Nucleus accumbens (tissue), 56 donors: ENCODE results near the gene CCDC63.

ENCODE experiments used
- DNase-seq, 56 donors: peaks; one replicate each; lab custom pipeline; 2025; lab: John Stamatoyannopoulos, UW

The CCDC63 gene

GRCh38 chr12:110874781-110875180 is 28.0 kb downstream of the CCDC63 start:
- no peak for DNase-seq

GRCh38 chr12:110880651-110881050 is 33.9 kb downstream of the CCDC63 start:
- DNase-seq = no peak

- no peak for DNase-seq
These were observed 36.5 kb downstream of the CCDC63 start for GRCh38 chr12:110883251-110883650.

- no peak for DNase-seq
These were observed 38.5 kb downstream of the CCDC63 start for GRCh38 chr12:110885152-110885840.

GRCh38 chr12:110888256-110888991 is 41.6 kb downstream of the CCDC63 start:
- no peak for DNase-seq

GRCh38 chr12:110889361-110889760 is 42.6 kb downstream of the CCDC63 start:
- no peak for DNase-seq

GRCh38 chr12:110893956-110894355 is 47.2 kb downstream of the CCDC63 start:
- DNase-seq = no peak

- DNase-seq = no peak
These were observed 49.8 kb downstream of the CCDC63 start for GRCh38 chr12:110896559-110896958.

- no peak for DNase-seq
These were observed 54.6 kb downstream of the CCDC63 start for GRCh38 chr12:110901401-110901800.

- no peak for DNase-seq
These were observed 56.7 kb downstream of the CCDC63 start for GRCh38 chr12:110903511-110903910.

GRCh38 chr12:110906083-110906482 is 59.3 kb downstream of the CCDC63 start:
- DNase-seq = no peak

- no peak for DNase-seq
These were observed 59.7 kb downstream of the CCDC63 start for GRCh38 chr12:110906516-110906915.

- no peak for DNase-seq
These were observed 60.2 kb downstream of the CCDC63 start for GRCh38 chr12:110906985-110907384.

- no peak for DNase-seq
These were observed 60.8 kb downstream of the CCDC63 start for GRCh38 chr12:110907583-110907982.

- no peak for DNase-seq
These were observed 61.8 kb downstream of the CCDC63 start for GRCh38 chr12:110908377-110909152.

GRCh38 chr12:110912263-110912662 is 65.5 kb downstream of the CCDC63 start:
- DNase-seq = no peak

- no peak for DNase-seq
These were observed 66.6 kb downstream of the CCDC63 start for GRCh38 chr12:110913119-110914056.

GRCh38 chr12:110916295-110916875 is 69.6 kb downstream of the CCDC63 start:
- no peak for DNase-seq

- DNase-seq = no peak
These were observed 70.7 kb downstream of the CCDC63 start for GRCh38 chr12:110917467-110917866.

- DNase-seq = no peak
These were observed 71.2 kb downstream of the CCDC63 start for GRCh38 chr12:110917961-110918360.
